GM19238 (cell line): Measurements from ENCODE around the gene G6PC2.
"Not testable (repeated sequence)": the region's sequence is repeated elsewhere in the genome, so short reads cannot be mapped to it uniquely, and the experiment has no call there.

Experiments
- DNase-seq: peaks from one replicate; pipeline ENCODE4 v3.0.0; 2011; ENCODE audit warnings: low spot score; ENCODE audit not compliant: insufficient read length

Gene G6PC2, protein sequence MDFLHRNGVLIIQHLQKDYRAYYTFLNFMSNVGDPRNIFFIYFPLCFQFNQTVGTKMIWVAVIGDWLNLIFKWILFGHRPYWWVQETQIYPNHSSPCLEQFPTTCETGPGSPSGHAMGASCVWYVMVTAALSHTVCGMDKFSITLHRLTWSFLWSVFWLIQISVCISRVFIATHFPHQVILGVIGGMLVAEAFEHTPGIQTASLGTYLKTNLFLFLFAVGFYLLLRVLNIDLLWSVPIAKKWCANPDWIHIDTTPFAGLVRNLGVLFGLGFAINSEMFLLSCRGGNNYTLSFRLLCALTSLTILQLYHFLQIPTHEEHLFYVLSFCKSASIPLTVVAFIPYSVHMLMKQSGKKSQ

GRCh38 chr2:168901003-168901402 is at the start of gene G6PC2:
Gene G6PC2 (plus strand): TSS chr2:168901291. CDS start chr2:168901332, 41 bp downstream.
- no peak for DNase-seq

DNA sequence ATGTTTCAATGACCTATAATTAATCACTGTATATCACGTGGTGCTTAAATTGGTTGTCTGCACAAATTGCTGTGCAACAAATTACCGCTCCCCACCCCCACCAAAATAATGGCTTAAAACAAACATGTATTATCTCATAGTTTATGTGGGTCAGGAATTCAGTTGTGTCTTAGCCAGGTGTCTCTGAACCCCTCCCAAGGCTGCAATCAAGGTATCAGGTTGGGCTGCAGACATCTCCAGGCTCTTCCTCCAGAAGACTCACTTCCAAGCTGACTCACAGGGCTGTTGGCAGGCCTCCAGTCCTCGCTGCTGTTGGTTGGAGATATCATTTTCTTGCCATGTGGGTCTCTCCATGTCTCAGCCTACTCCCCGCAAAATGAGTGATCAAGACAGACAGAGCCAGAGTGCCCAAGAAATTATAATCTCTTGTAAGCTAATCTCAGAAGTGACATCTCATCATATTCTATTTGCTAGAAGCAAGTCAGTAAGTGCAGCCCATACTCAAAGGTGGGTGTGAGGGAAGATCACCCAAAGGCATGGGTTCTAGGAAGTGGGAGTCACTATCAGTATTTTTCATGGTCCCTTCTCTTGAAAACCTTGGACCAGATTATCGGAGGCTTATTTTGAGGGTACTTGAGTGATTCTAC is 49.3 kb upstream of the G6PC2 start:
- DNase-seq, result no peak

DNA sequence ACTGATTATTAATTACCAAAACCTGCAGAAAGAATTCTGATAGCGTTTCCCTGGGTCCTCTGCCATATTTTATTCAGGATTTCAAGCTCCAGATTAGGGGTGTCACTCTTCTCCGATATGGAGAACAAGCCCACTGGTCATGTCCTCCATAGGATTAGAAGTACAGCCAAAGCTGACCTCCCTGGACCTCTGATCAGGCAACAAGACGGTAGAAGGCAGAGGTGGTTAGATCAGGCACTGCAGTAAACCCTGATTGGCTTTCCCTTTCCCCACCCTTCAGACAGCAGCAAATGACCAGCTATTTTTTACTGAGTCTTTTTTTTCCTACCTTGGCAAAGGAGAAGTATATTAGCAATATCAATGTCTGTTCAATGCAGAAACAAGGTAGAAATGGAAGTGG is 48.6 kb upstream of the G6PC2 start:
- no peak for DNase-seq

DNA sequence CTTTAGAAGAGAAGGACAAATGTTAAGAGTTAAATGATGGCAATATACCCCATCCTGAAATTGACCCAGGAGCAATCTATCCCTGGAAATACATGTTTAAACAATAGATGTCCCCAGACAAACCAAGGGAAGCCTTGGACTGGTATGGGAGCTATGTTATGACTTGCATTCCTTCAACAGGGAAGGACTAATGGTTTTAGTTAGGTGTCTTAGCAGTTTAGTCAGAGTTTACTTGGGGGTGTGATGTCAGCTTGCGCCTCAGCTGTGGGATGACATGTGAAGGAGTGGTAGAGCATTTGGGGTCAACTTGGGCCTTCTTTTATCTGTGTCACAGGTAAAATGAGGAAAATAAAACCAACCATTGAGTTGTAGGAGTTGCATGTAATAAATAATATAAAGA is 47.6 kb upstream of the G6PC2 start:
- DNase-seq, result no peak

DNA sequence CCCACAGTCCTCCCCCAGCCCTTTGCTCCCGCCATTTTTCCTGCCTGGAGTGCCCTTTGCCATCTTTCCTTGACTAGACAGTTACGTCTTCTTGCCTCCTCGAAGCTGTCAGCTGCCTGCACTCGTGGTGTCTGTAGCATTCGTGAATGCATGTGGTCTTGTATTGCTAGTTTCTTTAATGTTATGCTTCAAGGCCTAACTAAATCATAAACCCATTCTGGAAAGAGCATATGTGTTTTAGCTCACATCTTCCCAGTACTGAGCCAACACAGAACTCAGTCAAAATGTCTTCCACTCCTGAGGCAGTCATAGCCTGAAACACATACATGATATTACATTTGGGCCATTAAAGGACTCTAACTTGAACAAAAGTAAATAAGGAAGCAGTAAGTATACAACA is 46.4 kb upstream of the G6PC2 start:
- no peak for DNase-seq

DNA sequence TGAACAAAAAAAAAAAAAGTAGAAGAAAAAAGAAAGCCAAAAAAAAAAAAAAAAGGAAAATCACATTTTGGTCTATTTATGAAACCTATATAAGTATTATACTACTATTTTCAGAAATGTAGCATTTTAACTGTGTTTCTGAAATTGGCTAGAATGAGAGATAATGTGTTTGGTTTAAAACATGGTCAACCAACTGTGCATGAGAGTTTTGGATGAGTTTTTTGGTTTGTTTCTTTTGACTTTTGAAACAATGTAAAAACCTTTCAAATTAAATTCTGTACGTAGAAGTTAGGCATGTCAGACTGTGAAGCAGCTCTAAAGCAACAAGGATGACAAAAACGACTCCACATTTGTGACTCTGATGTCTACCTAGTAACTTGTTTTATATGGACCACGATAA is 45.5 kb upstream of the G6PC2 start:
- no peak for DNase-seq

GRCh38 chr2:168858146-168858545 is 42.9 kb upstream of the G6PC2 start:
- no peak for DNase-seq

GRCh38 chr2:168867164-168867563 is 33.9 kb upstream of the G6PC2 start:
- DNase-seq, result not testable (repeated sequence)

DNA sequence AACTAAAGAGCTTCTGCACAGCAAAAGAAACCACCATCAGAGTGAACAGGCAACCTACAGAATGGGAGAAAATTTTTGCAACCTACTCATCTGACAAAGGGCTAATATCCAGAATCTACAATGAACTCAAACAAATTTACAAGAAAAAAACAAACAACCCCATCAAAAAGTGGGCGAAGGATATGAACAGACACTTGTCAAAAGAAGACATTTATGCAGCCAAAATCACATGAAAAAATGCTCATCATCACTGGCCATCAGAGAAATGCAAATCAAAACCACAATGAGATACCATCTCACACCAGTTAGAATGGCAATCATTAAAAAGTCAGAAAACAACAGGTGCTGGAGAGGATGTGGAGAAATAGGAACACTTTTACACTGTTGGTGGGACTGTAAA is 30.7 kb upstream of the G6PC2 start:
- not testable (repeated sequence) for DNase-seq

- DNase-seq, result not testable (repeated sequence)
Observed at GRCh38 chr2:168870824-168871223, 30.3 kb upstream of the G6PC2 start.

GRCh38 chr2:168874368-168875054 is 26.6 kb upstream of the G6PC2 start:
- DNase-seq, result no peak

DNA sequence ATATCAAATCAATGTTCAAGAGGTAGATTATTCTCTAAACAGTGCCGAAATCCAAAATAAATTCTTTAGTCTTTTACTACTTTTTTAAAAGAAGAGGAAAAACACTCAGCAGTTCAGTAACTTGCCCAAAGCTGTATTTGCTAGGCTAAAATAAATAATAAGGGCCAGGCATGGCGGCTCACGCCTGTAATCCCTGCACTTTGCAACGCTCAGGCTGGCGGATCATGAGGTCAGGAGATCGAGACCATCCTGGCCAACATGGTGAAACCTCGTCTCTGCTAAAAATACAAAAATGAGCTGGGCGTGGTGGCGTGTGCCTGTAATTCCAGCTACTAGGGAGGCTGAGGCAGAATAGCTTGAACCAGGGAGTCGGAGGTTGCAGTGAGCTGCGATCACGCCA is 18.9 kb upstream of the G6PC2 start:
- DNase-seq, result not testable (repeated sequence)

GRCh38 chr2:168884975-168885374 is 16.1 kb upstream of the G6PC2 start:
- no peak for DNase-seq

- DNase-seq, result no peak
Observed at GRCh38 chr2:168889635-168890005, 11.5 kb upstream of the G6PC2 start.

DNA sequence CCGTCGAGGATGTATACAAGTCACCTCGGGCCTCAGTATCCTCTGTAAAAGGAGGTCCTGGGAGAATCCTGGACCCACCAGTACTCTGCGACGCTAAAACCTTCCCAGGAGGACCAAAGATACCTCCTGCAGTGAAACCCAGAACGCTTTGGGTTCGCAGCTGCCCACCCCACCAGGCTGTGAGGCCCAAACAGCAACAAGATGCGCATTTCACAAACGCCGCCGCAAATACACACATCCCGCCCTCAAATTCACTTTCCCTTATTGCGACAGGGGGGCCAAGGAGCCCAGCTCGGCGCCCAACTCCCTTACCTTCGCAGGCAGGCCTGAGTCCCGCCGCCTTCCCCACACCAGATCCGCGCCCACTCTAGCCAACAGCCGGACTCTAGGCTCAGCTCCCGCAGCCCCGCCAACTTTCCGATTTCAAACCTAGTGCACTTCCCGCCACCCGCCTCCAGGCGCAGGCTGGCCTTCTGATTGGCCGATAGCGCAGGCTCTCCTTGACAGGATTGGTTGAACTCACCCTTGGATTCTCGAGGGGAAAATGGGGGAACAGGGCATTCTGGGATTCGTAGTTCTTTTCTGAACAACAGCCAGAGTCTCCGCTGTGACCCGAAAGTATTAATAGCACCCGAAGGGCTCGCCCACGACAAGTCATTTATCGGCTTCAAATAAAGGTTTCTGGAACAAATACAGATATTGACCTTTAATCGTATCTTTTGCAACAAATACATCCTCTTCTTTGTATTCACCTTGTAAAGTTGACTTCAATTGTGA is 10.9 kb upstream of the G6PC2 start, which contains the start of gene SPC25:
Gene SPC25, minus strand, starts transcription at position 425 of the 777 bp plus-strand sequence. CDS start 911 bp downstream, outside the sequence.
- peak; percentile 89 for DNase-seq

- DNase-seq, result no peak
Observed at GRCh38 chr2:168892327-168892726, 8.8 kb upstream of the G6PC2 start.

DNA sequence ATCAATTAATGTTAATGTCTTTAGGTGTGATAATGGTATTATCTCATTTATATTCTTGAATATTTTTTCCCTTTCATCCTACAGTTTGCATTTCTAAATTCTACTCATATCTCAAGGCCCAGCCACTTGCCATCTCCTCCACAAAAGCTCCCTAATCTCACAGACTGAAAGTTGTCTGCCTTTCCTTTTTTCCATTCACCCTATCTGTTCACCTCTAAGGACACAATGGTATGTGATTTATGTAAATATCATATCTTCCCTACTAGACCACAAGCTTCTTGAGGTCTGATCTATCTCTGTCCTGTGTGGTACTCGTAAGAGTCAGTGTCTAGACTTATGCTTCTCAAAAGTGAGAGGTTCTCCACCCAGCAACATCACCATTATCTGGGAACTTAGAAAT is 7.0 kb upstream of the G6PC2 start:
- no peak for DNase-seq

GRCh38 chr2:168894720-168895119 is 6.4 kb upstream of the G6PC2 start:
- DNase-seq, result no peak

DNA sequence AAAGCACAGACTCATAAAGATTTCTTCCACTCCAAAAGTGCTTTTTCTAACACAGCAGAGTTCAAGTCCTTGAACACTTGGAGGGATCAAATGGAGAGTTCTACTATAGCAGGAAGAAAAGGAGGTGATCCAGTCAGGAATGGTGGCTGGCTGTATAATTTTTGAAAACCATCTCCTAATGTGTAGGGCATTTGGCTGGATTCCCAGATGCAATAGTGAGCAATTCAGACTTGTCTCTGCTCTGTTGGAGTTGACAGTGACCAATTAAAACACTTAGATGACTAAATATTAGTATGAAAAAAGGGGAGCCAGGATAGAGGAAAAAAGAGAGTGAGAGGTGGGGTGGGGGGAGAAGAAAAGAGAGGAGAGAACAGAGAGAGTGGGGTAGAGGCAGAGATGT is 5.3 kb upstream of the G6PC2 start:
- no peak for DNase-seq

DNA sequence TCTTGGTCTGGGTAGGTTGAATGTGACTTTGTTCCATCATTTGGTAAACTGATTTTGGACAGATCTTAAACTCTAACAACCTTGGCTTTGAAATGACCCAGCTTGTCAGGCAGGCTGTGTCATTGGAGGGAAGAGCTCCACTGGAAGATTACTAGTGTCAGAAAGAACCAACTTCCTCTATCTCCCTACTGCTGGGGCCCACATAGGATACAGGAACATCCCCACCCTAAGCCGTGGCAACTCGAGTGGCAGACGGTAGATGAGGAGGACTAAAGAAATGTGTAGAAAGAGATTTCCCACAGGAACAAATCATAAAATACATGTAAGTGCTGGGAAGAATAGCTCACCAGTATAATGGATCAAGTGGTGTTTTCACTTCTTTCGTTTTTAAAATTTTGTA is 4.3 kb upstream of the G6PC2 start:
- DNase-seq, result no peak

- no peak for DNase-seq
Observed at GRCh38 chr2:168897449-168897848, 3.6 kb upstream of the G6PC2 start.

GRCh38 chr2:168903888-168904287 is 2.8 kb downstream of the G6PC2 start:
- no peak for DNase-seq
